GM18505 (cell line): ENCODE data around the gene TMEM97.

Experiments used
- ATAC-seq: cut with Tn5 transposase; IDR thresholded peaks from one replicate; pipeline ENCODE4 v1.9.1; 2021; ENCODE audit not compliant: unreplicated experiment
- POLR2A ChIP-seq: IDR thresholded peaks from 4 replicates; pipeline ENCODE4 v1.6.1; 2011; ENCODE audit warnings: borderline replicate concordance; ENCODE audit not compliant: insufficient read depth, insufficient read length; ENCODE audit errors: extremely low read depth

Gene TMEM97

DNA sequence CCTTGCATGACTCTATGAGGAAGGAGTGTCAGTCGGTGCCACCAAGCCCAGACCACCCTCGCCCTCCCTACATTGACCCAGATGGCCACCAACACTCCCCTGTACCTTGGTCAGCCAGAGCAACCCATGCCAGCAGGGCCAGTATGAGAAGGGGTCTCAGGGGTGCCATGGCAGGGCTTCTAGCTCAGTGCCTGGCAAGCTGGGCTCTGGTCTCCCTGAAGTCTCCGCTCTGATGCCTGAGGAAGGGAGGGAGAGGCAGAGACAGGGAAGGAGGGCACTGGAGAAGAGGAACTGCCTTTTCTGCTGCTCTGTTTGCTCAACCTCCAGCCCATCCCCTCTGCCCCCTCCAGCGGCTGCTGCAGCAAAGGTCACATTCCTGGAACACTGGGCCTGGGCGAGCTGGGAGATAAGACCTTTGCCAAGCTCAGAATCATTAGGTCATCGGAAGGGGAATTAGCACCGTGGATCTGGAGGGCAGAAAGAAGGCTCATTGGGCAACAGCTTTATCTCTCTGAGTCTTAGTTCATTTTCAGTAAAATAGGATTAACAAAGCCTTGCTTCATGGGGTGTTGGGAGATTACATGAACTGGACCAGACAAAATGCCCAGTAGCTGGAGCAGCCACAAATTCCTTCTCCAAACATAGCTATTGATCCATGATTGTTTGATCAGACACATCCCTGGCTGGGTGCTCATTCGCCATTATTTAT, 51.2 kb downstream of the TMEM97 start, which contains the start of gene VTN:
Gene VTN, minus strand, starts transcription at position 273 of the 709 bp plus-strand sequence. Its CDS starts 104 bp downstream, at position 169.
- no peak for TF ChIP-seq POLR2A
- ATAC-seq = no peak

DNA sequence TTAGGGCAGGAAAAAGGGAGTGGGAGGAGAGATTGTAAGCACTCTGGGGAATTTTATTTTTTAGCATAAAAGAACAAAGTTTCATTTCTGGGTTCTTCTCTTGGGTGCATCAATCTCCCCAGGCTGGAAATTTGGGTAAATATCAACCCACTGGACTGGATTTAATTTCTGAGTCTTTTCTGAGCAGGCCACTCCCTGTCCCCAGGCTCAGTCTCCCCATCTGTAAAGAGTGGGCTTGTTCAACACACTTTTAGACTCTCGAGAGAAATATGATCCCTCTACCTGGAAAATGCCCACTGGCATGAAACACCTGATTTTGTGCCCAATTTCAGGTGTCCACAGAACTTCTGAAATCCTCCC, 51.7 kb downstream of the TMEM97 start:
- no peak for ATAC-seq
- no peak for TF ChIP-seq POLR2A

DNA sequence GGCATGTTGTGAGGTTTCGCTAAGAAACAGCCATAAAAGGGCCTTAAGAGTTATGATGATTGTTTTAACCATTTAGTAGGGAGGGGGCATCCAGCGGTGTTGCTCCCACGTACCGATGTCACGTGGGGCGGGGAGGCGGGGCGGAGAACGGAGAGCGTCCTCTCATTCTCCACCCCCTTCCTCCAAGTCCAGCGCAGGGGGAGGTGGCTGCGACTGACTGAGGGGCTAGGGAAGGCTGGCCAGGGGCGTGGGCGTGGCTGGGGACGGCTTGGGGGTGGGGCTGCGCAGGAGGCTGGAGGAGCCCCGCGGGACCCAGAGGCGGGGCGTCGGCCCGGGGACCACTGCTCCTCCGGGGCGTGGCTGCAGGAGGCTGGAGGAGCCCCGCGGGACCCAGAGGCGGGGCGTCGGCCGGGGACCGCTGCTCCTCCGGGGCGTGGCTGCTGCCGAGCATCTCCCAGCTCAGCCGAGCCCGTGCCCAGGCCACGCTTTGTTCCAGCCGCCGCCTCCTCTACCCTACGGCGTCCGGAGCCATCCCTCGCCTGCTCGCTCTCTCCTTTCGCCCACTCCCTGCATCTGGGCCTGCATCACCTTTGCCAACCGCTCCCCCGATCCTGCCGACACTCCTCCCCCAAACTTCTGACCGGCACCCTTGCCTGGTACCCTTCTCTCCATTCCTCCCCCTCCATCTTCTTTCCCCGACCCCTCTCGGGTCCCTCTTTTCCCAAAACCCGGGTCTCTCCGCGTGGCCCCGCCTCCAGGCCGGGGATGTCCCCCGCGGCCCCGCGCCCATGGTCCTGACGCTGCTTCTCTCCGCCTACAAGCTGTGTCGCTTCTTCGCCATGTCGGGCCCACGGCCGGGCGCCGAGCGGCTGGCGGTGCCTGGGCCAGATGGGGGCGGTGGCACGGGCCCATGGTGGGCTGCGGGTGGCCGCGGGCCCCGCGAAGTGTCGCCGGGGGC, 52.5 kb downstream of the TMEM97 start, which contains the start of gene SARM1:
Gene SARM1, plus strand, starts transcription at position 450 of the 958 bp plus-strand sequence. Its CDS starts 339 bp downstream, at position 789.
- ATAC-seq = peak; percentile 65
- TF ChIP-seq POLR2A = peak; percentile 40

GRCh38 chr17:28372203-28372944, 53.4 kb downstream of the TMEM97 start:
- no peak for TF ChIP-seq POLR2A
- no peak for ATAC-seq

- ATAC-seq = no peak
- no peak for TF ChIP-seq POLR2A
Measured at GRCh38 chr17:28372945-28373274, 53.9 kb downstream of the TMEM97 start.
